ENCODE results near the gene UBE2E1.

The UBE2E1 gene

DNA sequence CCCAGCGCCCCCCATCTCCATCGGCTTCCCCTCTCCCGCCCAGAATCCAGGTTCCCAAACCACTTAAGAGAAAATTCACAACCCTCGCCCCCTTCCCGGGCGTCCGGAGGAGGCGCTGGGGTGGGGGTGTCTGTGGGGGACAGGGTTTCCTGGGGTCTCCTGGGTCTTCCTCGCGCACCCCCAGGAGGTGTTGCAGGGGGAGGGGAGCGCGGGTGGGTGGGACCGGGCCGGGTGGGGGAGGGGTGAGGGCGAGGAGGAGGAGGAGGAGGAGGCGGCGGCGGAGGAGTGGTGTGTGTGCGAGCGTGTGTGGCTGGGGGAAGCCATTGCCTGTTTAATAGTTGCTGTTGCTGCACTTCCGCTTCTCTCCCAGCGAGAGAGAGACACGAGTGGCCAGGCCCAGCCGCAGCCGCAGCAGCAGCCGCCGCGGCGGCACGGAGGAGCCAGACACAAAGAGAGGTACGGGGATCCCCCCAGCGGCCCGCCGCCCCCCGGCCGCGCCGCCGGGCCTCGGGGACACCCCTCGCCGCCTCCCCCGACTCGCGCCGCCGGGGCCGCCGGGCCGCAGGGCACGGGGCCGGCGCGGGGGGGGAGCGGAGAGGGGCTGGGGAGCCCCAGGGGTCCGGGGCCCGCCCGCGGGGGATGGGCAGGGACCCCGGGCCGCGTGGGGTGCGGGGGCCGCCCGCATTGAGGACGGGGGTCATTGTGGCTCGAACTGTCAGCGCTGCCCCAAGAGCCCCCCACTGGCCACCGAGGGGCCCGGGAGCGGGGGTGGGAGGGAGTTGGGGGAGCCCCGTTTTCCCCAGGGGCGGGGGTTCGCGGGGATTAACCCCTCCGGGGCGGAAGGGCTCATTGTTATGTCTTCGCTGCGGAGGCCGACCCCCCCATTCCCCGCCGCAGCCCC is at the start of gene UBE2E1:
Gene UBE2E1 (plus strand): TSS at position 323 of the 901 bp plus-strand sequence. CDS start 1,315 bp downstream, outside the sequence.
- DNase-seq, result peak; percentile 64

DNA sequence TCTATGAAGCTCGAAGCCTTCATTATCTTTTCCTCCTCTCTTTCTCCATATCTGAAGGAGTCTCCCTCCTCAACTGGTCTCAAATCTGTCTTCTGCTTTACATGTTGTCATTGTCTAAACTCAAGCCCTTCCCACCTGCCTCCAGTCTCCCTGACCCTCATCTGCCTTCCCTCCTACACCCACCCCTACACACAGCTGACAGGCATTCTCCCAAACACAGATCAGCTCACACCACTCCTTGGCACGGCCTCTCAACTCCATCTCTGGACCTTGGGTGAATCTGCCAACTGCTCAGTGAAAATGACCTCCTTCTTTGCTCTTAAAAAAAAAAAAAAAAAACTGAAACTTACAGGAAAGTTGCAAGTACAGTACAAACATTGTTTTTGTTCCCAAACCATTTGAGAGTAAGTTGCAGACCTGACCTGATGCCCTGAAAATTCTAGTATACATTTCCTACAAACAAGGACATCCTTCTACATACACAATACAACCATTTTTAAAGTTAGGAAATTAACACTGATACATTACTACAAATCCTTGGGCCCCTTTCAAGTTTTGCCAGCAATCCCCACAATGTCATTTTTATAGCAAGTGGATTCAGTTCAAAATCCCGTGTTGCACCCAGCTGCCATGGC is 49.4 kb upstream of the UBE2E1 start:
- DNase-seq, result no peak

DNA sequence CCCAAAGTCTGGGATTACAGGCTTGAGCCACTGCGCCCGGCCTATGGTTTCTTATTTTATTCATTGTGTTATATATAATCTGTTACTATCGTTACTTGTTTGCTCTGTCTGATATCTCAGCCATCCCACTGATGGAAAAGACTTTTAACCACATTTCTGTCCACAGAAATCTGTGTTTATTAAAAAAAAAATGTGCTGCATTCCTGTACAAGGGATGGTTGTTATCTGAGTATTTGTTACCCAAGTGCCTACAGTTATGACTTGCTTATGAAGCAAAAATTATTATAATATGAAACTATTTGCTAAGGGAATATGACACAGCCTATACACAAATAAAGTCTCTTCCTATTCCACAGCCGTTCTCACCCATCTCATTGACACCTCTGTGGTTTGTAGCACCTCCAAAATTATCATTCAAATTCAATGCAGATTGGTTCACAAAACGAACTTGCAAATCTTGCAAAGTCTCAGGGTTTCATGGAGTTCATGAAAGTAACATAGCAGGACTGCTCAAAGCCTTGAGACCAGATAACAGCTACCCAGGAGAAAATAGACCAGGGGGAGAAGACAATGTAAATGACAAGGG is 47.4 kb upstream of the UBE2E1 start:
- no peak for DNase-seq

DNA sequence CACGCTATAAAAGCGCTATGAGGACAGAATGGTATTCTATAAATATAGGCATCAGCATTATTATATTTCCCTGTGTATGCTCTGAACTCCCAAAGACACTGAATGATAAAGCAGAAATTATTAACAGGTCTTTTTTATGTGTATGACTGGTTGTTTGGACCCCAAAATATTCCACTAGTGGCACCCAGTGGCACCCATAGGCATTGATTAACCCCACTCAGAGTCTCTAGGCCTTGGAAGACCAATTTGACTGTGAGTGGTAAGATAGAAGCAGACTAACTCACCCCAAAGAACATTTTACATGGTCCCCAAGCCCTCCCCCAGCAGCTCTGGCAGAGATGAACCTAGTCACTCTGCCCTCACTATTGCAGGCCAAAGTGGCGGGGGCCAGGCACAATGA is 45.4 kb upstream of the UBE2E1 start:
- no peak for DNase-seq

DNA sequence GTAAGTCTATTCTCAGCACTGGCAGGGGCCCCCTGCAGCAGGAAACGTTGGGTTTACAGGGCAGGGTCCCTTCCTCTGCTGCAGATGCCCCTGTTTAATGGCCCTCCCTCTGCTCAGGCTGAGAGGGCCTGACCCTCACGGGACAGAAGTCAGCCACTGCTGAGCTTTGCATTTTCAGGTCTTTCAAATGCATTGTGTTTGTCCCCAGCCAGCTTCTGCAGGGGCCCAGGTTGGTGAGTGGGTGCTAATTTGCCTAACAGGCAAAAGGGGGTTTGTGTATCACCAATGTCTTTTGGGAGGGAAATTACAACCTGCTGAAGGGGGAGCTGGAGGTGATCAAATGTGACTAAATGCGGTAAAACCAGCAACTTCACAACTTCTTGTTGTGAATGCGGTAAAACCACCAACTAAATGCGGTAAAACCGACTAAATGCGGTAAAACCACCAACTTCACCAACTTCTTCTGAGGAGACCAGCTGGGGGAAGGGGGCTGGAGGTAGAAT is 44.8 kb upstream of the UBE2E1 start:
- DNase-seq, result no peak

DNA sequence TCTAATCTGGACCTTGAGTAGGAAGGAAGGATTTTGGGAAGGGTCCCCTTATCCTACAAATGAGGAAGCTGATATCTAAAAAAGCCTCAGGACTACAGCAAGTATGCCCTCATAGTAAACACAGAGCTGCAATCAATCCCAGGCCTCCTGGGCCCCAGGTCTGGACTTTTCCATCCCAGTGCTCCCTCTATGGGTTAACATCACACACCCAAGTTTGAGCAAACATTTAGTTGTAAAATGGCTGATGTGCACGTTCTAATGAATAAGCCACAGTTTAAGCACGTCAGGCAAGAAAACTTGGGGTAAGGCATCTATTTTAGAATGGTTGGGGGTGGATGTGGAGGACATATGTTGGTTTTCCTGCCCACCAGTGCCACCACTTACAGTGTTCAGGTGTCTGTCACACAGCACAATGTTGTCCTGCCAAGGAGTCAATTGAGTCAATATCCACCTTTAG is 44.3 kb upstream of the UBE2E1 start:
- DNase-seq, result no peak

DNA sequence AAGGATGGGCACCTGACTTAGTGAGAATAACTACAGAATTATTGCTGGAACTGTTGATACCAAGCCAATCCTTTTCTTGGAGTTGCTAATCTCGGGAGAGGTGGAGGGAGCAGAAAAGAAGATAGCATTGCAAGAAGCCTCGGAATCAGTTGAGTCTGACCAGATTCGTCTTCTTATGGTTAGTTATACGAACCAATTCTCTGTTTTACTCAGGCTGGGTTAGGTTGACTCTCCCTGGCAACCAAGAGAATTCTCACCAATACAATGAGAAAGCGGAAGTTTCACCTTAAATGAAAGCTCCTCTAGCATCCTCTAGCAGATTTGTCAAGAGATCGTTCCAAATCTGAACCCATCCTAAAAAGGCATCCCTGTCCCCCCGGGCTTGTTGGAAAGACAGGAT is 43.5 kb upstream of the UBE2E1 start:
- DNase-seq, result peak; percentile 4

DNA sequence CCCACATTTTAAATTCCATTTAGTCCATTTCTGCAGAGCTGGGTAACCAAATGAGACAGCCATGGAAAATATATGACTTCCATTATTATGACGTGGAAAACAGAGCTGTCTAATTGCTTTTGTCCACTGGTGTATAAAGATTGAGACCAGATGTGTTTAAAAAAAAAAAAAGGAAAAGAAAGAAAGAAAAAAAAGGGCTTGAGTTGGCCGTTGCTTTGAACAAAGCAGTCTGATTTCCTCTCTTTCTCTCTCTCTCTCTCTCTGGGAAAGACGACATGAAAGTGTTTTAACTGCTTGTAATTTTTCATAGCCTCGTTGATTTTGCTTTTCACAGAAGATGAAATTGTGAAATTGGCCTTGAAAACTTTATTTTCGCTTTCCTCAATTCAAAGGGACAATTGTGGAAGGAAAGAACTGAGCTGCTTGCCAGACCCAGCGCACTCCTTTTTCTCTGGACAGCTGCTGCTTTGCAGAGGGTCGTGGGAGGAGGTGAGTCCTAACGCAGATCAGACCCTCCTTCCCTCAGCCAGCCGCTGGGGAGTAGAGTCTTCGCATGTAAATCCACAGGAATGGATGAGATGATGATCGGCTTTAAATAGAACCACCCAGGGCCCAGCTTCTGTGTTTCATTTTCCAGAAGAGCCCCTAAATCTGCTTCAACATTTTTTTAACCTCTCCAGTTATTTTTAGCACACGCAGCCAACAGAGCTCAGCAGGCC is 42.8 kb upstream of the UBE2E1 start:
- peak; percentile 7 for DNase-seq

DNA sequence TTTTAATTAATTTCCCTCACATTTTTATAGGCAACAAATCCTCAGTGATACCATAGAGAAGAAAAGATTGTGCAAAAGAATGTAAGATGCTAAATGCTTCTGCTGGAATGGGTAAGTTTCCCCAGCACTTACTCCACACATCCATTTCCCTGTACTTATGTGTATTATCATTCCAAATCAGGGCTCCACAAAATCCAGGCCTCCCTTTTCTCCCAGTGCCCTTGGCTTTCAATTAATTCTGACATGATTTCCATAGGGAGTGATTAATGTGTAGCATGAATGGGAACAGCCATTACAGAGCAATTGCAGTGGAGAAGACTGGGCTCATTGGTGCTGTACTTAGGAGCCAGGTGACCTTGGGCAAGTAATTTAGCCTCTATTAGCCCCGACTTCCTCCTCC is 41.3 kb upstream of the UBE2E1 start:
- no peak for DNase-seq

DNA sequence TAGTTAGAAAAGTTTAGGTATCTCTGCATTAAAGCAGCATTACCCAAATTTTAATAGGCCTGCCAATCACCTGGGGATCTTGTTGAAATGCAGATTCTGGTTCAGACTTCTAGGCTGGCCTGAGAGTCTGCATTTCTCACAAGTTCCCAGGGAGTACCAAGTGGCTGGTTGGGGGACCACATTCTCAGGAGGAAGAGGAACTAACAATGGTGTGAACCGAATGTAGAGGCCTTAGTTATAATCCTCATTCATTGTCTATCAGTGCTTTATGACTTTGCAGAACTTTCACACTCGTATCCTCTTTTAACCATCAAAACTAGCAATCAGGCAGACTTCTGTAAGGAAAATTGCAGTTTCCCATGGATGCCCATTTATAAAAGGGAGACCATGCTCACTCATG is 38.2 kb upstream of the UBE2E1 start:
- DNase-seq, result no peak

DNA sequence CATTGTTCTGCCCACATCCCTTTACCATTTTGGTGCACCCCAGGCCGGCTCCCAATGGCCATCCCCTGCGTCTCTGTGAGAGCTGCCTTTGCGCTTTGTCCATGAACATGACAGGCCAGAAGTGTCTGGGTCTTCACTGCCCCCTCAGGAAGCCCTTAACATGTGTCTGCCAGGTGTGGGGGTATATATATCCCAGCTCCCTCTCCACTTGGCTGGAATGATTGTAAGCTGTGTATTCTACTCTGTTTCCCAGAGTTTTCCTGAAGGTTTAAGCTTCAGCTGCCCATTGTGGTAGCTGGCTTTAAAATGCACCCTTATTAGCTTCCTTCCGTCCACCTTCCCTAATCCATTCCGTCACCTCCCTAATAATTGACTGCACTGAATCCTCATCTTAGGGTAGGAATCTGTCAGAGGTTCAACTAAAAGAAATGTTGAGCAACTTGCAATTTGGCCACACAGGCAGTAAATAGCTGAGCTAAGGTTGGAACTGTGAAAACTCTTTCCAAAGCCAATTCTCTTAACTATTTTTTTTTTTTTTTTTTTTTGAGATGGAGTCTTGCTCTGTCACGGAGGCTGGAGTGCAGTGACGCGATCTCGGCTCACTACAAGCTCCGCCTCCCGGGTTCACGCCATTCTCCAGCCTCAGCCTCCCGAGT is 30.4 kb upstream of the UBE2E1 start:
- DNase-seq, result no peak

DNA sequence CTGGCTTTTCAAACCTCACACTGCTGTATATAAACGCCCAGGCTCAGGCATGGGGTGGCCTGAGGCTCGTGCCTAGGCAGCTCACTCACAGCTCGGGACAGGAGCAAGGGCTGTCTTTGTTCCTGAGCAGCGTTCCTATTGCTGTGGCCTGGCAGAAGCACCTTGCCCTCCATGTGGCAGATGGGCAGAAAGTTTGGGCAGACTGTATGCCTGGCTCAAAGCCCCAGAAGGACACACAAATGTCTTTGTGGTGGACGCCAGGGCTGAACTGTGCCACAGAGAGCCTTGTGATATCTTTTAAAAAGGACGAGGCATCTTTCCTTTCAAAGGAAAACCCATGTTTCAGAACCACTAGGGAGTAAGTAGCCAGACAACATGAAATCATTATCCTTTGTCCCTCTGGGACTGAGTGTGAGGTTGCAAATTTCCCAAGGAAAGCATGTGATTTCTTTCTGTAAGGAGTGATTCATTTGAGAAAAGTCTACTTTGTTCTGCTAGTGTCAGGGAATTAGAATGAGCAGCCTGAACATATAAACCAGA is 29.3 kb upstream of the UBE2E1 start:
- DNase-seq, result peak; percentile 59

DNA sequence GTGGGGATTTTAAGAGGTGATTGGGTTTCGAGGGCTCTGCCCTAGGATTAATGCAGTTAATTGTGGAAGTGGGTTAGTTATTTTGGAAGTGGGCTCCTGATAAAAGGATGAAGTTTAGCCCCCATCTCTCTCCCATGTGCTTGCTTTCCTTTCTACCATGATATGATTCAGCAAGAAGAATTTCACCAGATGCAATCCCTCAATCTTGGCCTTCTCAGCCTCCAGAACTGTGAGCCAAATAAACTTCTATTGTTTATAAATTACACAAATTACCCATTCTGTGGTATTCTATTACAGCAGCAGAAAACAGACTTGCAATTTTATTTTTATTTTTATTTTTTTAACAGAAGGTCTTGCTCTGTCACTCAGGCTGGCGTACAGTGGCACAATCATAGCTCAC is 27.3 kb upstream of the UBE2E1 start:
- no peak for DNase-seq

DNA sequence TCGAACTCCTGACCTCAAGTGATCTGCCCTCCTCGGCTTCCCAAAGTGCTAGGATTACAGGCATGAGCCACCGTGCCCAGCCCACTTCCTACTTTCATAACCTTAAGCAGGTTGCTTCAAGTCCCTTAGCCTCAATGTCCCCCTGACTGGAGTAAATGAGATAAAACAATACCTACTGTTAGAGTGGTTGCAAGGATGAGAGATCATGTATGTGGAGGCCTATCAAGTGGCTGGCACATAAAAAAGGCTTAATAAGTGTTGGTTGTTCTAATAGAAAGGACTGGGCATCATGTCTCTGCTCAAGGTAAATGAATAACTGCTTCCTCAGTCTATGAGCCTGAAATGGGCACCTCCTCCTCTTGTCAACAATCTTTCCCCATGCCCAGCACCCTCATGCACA is 25.9 kb upstream of the UBE2E1 start:
- DNase-seq, result no peak

DNA sequence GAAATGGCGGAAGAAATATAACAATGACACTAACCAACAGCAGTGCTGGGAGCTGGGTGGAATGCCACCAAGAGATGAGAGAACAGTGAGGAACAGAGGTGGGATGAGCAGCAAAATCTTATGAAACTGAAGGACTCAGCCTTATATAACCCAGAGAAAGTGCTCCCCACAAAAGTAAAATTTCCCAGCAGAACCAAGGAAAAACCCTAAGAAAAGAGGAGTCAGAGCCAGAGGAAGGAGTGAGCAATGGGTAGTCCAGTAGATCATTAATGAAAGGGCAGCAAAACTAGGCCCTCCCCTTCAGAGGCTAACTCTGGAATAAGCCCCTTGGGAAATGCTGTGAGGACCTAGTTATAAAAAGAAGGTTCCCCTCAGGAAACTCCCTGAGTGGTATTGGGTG is 24.7 kb upstream of the UBE2E1 start:
- no peak for DNase-seq

DNA sequence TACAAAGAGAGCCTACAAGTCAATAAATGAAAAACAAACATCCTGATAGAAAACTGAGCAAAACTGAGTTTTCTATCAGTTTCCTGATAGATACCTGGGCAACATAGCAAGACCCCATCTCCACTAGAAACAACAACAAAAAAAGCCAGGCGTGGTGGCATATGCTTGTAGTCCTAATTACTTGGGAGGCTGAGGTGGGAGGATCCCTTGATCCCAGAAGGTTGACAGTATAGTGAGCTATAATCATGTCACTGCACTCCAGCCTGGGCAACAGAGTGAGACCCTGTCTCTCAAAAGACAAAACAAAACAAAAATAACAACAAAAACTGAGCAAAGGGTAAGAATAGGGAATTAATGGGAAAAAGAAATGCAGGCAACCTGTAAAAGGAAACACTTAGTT is 23.9 kb upstream of the UBE2E1 start:
- no peak for DNase-seq

DNA sequence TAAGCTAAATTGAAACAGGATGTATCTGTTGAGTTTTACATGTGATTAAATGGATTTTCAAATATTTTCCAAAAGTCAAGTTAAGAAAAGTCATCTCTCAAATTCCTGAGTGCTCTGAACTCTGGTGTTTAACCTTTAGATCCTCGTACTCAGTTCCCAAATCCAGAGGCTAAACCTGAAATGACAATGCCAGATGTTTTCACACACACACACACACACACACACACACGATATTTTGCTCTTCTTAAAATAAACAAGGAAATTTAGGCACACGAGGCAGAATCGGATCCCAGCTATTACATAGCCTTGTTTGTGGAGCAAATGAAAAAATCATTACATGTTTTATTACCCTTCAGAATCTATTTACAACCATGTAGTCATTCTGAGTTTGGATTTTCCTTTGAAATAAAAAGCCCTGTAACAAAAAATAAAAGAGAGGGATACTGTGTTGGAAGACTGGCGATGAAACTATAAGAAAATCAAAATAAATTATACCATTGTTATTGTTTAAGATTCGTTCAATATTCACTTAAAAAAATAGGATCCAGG is 20.6 kb upstream of the UBE2E1 start:
- no peak for DNase-seq

DNA sequence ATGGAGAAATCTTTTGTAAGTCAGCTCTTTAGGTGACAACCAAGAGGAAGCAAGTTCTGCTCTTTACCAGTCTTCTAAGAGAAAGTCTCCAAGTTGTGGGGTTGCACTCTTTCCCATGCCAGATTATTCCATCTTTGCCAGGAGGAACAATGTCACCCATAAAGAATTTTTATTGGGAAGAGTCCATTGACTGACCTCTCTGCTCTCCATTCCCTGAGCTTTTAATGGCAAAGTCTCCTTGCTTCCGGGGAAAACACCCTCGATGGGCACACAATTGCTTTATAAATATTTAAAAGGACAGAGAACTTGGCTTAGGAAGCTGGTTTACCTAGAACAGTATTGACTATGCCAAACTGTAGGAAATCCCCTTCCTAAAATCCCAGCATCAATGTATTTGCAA is 19.9 kb upstream of the UBE2E1 start:
- DNase-seq, result no peak

DNA sequence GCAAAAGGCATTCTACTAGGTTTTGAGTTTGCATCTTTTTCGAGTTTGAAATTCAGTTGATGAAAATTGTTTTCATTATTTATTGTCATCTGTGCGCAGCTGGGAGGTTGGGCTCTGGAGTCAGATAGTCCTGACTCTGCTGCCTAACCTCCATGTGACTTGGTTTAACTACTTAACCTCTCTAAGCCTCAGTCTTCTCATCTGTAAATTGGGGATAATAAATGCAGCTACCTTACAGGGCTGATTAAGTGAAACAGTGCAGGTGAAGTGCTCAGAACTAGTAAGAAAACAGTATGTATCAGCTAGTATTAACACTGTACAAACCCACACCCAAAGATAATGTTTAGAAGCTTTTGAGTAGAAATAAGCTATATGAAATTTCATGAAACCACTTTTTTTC is 14.1 kb upstream of the UBE2E1 start:
- DNase-seq, result no peak

DNA sequence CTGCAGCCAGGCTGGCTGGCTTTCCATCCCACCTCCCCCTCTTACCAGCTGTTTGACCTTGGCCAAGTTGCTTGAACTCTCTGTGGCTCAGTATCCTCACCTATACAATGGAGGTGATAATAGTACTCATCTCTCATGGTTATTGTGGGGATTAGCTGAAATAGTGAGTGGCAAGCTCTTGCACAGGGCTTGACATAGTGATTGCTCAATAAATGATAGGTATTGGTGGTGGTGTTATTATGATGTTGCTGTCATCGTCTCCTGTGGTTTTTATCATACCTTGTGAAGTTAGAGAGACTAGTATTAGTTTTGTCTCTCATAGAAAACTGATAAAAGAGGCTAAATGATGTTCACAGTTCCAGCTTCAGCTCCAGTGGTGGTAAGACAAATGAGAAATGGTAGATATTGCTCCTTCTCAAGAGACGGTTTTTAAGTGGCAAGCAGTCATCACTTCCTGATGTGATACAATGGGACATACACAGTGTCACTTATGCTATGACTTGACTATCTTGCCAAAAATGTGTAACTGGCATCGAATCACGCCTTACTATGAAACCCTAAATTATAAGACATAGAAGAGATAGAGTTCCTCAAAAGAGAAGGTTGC is 12.1 kb upstream of the UBE2E1 start:
- no peak for DNase-seq

DNA sequence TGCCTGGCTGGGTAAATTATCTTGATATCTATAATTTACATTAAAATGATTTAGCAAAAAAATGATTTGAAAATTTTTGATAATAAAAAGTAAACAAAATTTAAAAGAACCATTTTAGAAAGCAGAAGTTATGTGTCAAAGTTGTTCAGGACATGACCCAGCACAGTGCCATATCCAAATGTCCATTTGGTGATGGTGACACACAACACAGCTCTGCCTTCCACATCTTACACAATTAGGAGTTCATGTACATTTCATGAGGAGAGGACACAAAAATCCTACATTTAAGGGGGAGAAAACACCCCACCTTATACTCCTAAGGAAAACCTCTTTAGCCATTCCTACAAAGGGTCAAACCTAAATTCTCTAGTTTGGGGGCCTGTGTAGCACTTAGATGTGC is 10.7 kb upstream of the UBE2E1 start:
- DNase-seq, result no peak

DNA sequence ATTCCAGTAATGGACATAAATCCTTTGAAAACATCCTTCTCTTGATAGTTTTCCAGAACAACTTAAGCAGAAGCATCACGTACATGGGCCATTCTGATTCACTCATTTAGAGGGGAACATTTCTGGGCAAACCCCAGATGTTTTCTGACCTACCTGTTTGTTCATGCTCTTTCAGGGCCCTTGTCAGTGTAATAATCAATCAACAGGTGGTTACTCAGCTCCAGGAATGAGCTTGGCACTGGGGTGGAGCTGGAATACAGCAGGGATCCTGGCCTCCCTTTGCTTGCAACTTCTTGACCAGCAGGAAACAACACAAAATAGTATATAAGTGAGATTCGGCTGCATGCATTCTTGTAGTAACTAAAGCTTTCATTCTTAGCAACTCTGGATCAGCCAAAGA is 9.2 kb upstream of the UBE2E1 start:
- no peak for DNase-seq

Data from midbrain (tissue), 1 donor.